Stomach (tissue), 9 donors: ENCODE results near the gene TKTL2. TPM values are rescaled to one million over a fixed set of nuclear protein-coding genes. Genes with fewer than 3 reads are reported as not detected.

Source experiments
- DNase-seq, 2 donors: peaks; one replicate each; pipeline versions ENCODE4 v3.0.0 to v3.0.0-alpha.2; 2013 to 2019
- H3K27ac ChIP-seq, 5 donors: fragments of 200-600 bp in 4 of 5; sonication (generic) in 4 of 5; one replicate each; pipeline ENCODE4 v1.5.1; 2013 to 2019; ENCODE audit warnings: mild to moderate bottlenecking in 1 of 5, moderate library complexity in 1 of 5
- H3K27me3 ChIP-seq, 3 donors: fragments of 200-600 bp; sonication (generic); one replicate each; pipeline ENCODE4 v1.5.1; 2017 to 2019; ENCODE audit warnings: mixed run types in 1 of 3
- H3K36me3 ChIP-seq, 4 donors: fragments of 200-600 bp; sonication (generic); 1 replicate in 3 of 4; 2 replicates in 1 of 4; pipeline ENCODE4 v1.5.1; 2016 to 2019
- H3K4me1 ChIP-seq, 4 donors: fragments of 200-600 bp; sonication (generic); one replicate each; pipeline ENCODE4 v1.5.1; 2016 to 2019
- H3K4me3 ChIP-seq, 4 donors: fragments of 200-600 bp; sonication (generic) in 3 of 4; one replicate each; pipeline ENCODE4 v1.5.1; 2016 to 2019; ENCODE audit warnings: mild to moderate bottlenecking in 1 of 4
- H3K9me3 ChIP-seq, 4 donors: fragments of 200-600 bp; sonication (generic); one replicate each; pipeline ENCODE4 v1.5.1; 2016 to 2019
- EP300 ChIP-seq: sonication (generic); formaldehyde crosslinking; IDR thresholded peaks from one replicate; pipeline ENCODE4 v1.6.1; 2017; ENCODE audit warnings: antibody characterized with exemption
- POLR2A ChIP-seq, 4 donors: fragments of 450-650 bp; IDR thresholded peaks; one replicate each; pipeline ENCODE4 v1.6.1; 2016; ENCODE audit warnings: antibody characterized with exemption in 4 of 4, control low read depth in 2 of 4, mild to moderate bottlenecking in 1 of 4, moderate library complexity in 1 of 4
- POLR2AphosphoS5 ChIP-seq, 3 donors: sonication (generic); formaldehyde crosslinking; IDR thresholded peaks; one replicate each; pipeline ENCODE4 v1.6.1; 2016; ENCODE audit warnings: antibody characterized with exemption in 3 of 3
- WGBS, 5 donors: extraction: QIAGEN DNeasy Blood & Tissue Kit in 3 of 5; methylation state at CpG; one replicate each; pipeline versions ENCODE4 v1.1.5 to v1.1.7; 2013 to 2018; 5-methylcytosine and 5-hydroxymethylcytosine counted together
- intact Hi-C: fragments of 100-400 bp; cut with DNase I; formaldehyde crosslinking; loops from one replicate; pipeline ENCODE4 v1.15.1; 2023; ENCODE audit warnings: low total_unique reads
- polyA plus RNA-seq, 3 donors: library from polyadenylated mRNA; stranded (reverse); fragments of 200-250 nt; gene quantifications; one replicate each; pipeline ENCODE4 v1.2.3, GENCODE V29; 2013
- total RNA-seq, 5 donors: library from RNA; depleted of rRNA; stranded (reverse); fragments of >200 nt; gene quantifications; one replicate each; pipeline versions ENCODE4 v1.1.0 to v1.2.3, GENCODE V29; 2014 to 2016
- TF ChIP-seq, protein P1 (sequence below), 7 experiments: fragments of 450-650 bp in 4 of 7; fragments of 200-600 bp in 3 of 7; sonication (generic) in 3 of 7; IDR thresholded peaks; one replicate each; pipeline ENCODE4 v1.5.1; 2016 to 2019; ENCODE audit warnings: antibody characterized with exemption in 7 of 7, control low read depth in 2 of 7, mild to moderate bottlenecking in 1 of 7
- donor health status: healthy with polysubstance abuse.
- donor health status: Bipolar disorder and iron deficiency.
- donor health status: healthy.

TKTL2 gene
- total and polyA plus RNA-seq, 8 donors = 0.87 TPM; not detected in 7

DNA sequence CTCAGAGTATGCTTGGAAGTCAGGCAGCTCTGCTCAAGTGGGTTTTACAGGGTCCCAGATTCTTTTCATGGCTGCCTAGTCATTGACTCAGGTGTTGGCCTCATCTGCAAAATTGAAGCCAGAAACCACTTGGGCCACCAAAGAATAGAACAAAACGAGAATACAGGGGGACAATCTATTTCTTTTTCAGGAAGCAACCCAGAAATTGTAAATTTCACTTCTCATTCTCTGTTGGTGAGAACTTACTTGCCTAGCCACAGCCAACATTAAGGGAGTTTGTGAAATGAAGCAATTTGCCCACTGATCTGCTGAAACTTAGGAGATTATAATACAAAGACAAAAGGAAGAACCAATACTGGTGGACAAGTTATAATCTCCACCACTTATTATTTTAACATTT lies 8.6 kb upstream of the TKTL2 start:
- Histone ChIP-seq H3K27ac (no peak overlapping the region), H3K4me3 (no peak overlapping the region), H3K27me3 (no peaks in the 10 kb centered on the region), H3K9me3 (no peaks in the 10 kb centered on the region), H3K36me3 (no peaks in the 10 kb centered on the region), H3K4me1 (no peaks in the 10 kb centered on the region)
- intact Hi-C loops = no loop called here
- DNase-seq = no peak
- TF ChIP-seq, protein P1, sequence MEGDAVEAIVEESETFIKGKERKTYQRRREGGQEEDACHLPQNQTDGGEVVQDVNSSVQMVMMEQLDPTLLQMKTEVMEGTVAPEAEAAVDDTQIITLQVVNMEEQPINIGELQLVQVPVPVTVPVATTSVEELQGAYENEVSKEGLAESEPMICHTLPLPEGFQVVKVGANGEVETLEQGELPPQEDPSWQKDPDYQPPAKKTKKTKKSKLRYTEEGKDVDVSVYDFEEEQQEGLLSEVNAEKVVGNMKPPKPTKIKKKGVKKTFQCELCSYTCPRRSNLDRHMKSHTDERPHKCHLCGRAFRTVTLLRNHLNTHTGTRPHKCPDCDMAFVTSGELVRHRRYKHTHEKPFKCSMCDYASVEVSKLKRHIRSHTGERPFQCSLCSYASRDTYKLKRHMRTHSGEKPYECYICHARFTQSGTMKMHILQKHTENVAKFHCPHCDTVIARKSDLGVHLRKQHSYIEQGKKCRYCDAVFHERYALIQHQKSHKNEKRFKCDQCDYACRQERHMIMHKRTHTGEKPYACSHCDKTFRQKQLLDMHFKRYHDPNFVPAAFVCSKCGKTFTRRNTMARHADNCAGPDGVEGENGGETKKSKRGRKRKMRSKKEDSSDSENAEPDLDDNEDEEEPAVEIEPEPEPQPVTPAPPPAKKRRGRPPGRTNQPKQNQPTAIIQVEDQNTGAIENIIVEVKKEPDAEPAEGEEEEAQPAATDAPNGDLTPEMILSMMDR (IDR thresholded peaks at IDR 0.05) = no peak
- no peak for TF ChIP-seq POLR2AphosphoS5 (IDR thresholded peaks at IDR 0.05)
- TF ChIP-seq POLR2A (IDR thresholded peaks at IDR 0.05) = no peak
- TF ChIP-seq EP300 = no peak
- WGBS, 5 donors = 22 to 40% (median 29%) methylated on average over 1 of the region's 1 CpG

DNA sequence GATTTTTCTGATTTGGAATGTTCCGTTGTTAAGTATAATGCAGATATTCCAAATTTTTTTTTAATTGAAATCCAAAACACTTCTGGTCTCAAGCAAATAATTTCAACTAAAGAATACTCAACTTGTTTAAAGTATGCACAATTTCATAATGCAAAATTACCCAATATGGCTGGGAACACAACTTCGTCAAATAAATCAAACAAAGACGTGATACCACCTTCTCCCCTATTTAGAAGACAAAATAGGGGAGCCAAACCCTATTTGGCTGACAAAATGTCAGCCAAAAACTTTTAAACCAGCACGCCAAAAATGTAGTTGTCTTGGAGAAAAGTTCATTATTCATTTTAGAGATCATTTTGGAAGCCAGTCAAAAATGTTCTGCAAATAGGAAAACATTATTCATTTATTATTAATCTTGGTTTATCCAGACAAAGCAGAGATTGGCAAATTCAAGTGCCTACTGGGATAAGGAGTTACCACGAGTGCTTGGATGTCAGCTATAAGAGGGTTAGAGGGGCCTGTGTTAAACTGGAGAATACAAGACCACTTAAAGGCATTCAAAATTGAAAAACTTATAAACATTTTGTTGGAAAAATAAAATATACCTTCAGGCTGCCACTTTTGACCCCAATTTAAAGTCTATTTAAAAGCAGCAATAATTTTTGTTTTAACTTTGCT lies 3.3 kb upstream of the TKTL2 start:
- no peaks in the 10 kb centered on the region for H3K4me1 ChIP-seq
- no peak for DNase-seq
- WGBS, 5 donors = 61 to 70% (median 67%) methylated on average over 5 of the region's 5 CpGs
- no peak overlapping the region for H3K27ac ChIP-seq
- H3K9me3 ChIP-seq = no peaks in the 10 kb centered on the region
- no peak overlapping the region for H3K4me3 ChIP-seq
- intact Hi-C loops = no loop called here
- H3K36me3 ChIP-seq = no peaks in the 10 kb centered on the region
- TF ChIP-seq POLR2A (IDR thresholded peaks at IDR 0.05) = no peak
- TF ChIP-seq, protein P1 (IDR thresholded peaks at IDR 0.05) = no peak
- no peak for TF ChIP-seq EP300
- TF ChIP-seq POLR2AphosphoS5 (IDR thresholded peaks at IDR 0.05) = no peak
- no peaks in the 10 kb centered on the region for H3K27me3 ChIP-seq

DNA sequence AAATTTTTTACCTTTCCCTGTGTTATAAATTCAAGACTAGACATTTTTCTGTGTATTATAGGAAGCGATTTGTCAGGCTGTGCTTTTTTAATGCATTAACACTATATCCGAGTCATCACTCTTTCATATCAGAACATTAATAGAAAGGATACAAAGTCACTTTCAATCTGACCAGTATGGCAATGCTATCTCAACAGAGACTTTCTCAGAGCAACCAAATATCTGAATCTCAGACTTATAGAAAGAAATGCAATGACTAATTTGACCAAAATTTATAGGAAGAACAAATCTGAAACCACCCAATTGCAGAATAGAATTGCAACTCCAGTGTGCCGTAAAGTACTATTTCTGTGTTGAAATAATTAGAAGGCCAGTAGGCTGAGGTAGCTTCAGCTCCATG lies 473 bp upstream of the TKTL2 start:
- Histone ChIP-seq H3K4me3 (no peak overlapping the region), H3K36me3 (no peaks in the 10 kb centered on the region), H3K9me3 (no peaks in the 10 kb centered on the region), H3K4me1 (no peaks in the 10 kb centered on the region), H3K27ac (no peak overlapping the region), H3K27me3 (no peaks in the 10 kb centered on the region)
- WGBS, 5 donors = 85 to 92% (median 87%) methylated on average over 3 of the region's 3 CpGs
- intact Hi-C loops = no loop called here
- no peak for DNase-seq
- no peak for TF ChIP-seq EP300
- TF ChIP-seq POLR2AphosphoS5 (IDR thresholded peaks at IDR 0.05) = no peak
- no peak for TF ChIP-seq POLR2A (IDR thresholded peaks at IDR 0.05)
- TF ChIP-seq, protein P1 (IDR thresholded peaks at IDR 0.05) = no peak

DNA sequence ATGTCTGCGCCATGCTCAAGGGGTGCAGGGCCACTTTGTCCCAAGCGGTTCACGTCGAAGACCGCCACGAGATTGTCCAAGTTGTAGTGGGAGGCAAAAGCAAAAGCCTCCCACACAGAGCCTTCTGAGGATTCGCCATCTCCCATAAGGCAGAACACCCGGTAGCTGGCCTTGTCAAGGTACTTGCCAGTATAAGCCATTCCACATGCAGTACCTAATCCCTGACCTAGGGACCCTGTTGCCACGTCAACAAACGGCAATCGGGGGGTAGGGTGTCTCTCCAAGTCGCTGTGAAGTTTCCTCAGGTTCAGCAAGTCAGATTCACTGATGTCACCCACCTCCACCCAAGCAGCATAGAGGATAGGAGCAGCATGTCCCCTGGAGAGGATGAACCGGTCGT lies 424 bp downstream of the TKTL2 start:
- intact Hi-C loops = no loop called here
- H3K4me3 ChIP-seq = no peak overlapping the region
- H3K27me3 ChIP-seq = no peaks in the 10 kb centered on the region
- no peaks in the 10 kb centered on the region for H3K9me3 ChIP-seq
- no peaks in the 10 kb centered on the region for H3K4me1 ChIP-seq
- H3K27ac ChIP-seq = no peak overlapping the region
- TF ChIP-seq EP300 (no peak), POLR2A (IDR thresholded peaks at IDR 0.05) (no peak), POLR2AphosphoS5 (IDR thresholded peaks at IDR 0.05) (no peak)
- TF ChIP-seq, protein P1 (IDR thresholded peaks at IDR 0.05) = no peak
- no peak for DNase-seq
- no peaks in the 10 kb centered on the region for H3K36me3 ChIP-seq
- WGBS, 5 donors = 91 to 94% (median 91%) methylated on average over 12 to 14 of the region's 14 CpGs
